SK-N-SH (cell line): ENCODE measurements around the gene ZAP70. TPM values are rescaled to one million over a fixed set of nuclear protein-coding genes. Genes with fewer than 3 reads are reported as not detected.

Source experiments
- CTCF ChIA-PET: fragments of 300-600, 350-600 bp; formaldehyde crosslinking; extraction: SDS; loops from one replicate; lab custom pipeline; 2021; lab: Yijun Ruan, JAX
- POLR2A ChIA-PET: fragments of 350-600 bp; sonication (Branson Sonifier 250); formaldehyde crosslinking; extraction: SDS; loops from one replicate; lab custom pipeline; 2020; ENCODE audit warnings: antibody characterized with exemption, inconsistent platforms; lab: Yijun Ruan, JAX
- DNase-seq: peaks from one replicate; pipeline ENCODE4 v3.0.0; 2012
- H2AFZ ChIP-seq: fragments of 200-600 bp; sonication (generic); 2 replicates; pipeline ENCODE4 v1.8.1; 2016; ENCODE audit warnings: antibody characterized with exemption, mild to moderate bottlenecking, low read depth
- H3F3A ChIP-seq: fragments of 200-600 bp; sonication (generic); replicated peaks from 2 replicates; pipeline ENCODE3; 2016; ENCODE audit warnings: antibody characterized with exemption, mild to moderate bottlenecking; ENCODE audit not compliant: insufficient read depth
- H3K27ac ChIP-seq, 2 experiments: fragments of 200-500 bp in 1 of 2; fragments of 200-600 bp in 1 of 2; sonication (Bioruptor generic) in 1 of 2; sonication (generic), shearing (Covaris generic) in 1 of 2; 2 replicates each; pipeline versions ENCODE4 v1.5.1 to v1.6.1; 2014 to 2016; ENCODE audit warnings: low read depth in 2 of 2, inconsistent platforms in 1 of 2, low read length in 1 of 2, mild to moderate bottlenecking in 1 of 2, mixed read lengths in 1 of 2
- H3K27me3 ChIP-seq: fragments of 200-600 bp; sonication (generic), shearing (Covaris generic); 2 replicates; pipeline ENCODE4 v1.6.1; 2016; ENCODE audit warnings: mixed run types; ENCODE audit not compliant: insufficient read depth
- H3K36me3 ChIP-seq, 2 experiments: fragments of 200-500 bp in 1 of 2; fragments of 200-600 bp in 1 of 2; sonication (Bioruptor generic) in 1 of 2; sonication (generic) in 1 of 2; replicated peaks in 1 of 2; 2 replicates each; pipeline versions ENCODE3 to v1.5.1; 2014 to 2016; ENCODE audit warnings: low read length in 1 of 2, mild to moderate bottlenecking in 1 of 2; ENCODE audit not compliant: insufficient read depth in 2 of 2, control insufficient read depth in 1 of 2
- H3K4me1 ChIP-seq, 2 experiments: fragments of 200-500 bp in 1 of 2; fragments of 200-600 bp in 1 of 2; sonication (Bioruptor generic) in 1 of 2; sonication (generic), shearing (Covaris generic) in 1 of 2; 2 replicates each; pipeline versions ENCODE4 v1.5.1 to v1.6.1; 2014 to 2016; ENCODE audit warnings: low read depth in 1 of 2, low read length in 1 of 2, mixed run types in 1 of 2; ENCODE audit not compliant: insufficient read depth in 2 of 2, control insufficient read depth in 1 of 2
- H3K4me2 ChIP-seq: fragments of 200-600 bp; sonication (generic), shearing (Covaris generic); 2 replicates; pipeline ENCODE4 v1.6.1; 2017; ENCODE audit warnings: mixed run types
- H3K4me3 ChIP-seq, 2 experiments: fragments of 200-500 bp in 1 of 2; fragments of 200-600 bp in 1 of 2; sonication (Bioruptor generic) in 1 of 2; sonication (generic), shearing (Covaris generic) in 1 of 2; 2 replicates each; pipeline versions ENCODE4 v1.5.1 to v1.8.1; 2014 to 2016; ENCODE audit warnings: low read depth in 2 of 2, inconsistent platforms in 1 of 2, low read length in 1 of 2, mild to moderate bottlenecking in 1 of 2, mixed read lengths in 1 of 2, moderate library complexity in 1 of 2
- H3K79me2 ChIP-seq: fragments of 200-600 bp; sonication (generic); 2 replicates; pipeline ENCODE4 v1.8.1; 2017; ENCODE audit warnings: mild to moderate bottlenecking; ENCODE audit not compliant: insufficient read depth
- H3K9ac ChIP-seq: fragments of 200-600 bp; sonication (generic); 2 replicates; pipeline ENCODE4 v1.6.1; 2017; ENCODE audit warnings: mixed run types
- H3K9me2 ChIP-seq: fragments of 200-600 bp; sonication (generic); 2 replicates; pipeline ENCODE4 v1.6.1; 2017; ENCODE audit warnings: mixed run types
- H3K9me3 ChIP-seq: fragments of 200-600 bp; sonication (generic); 2 replicates; pipeline ENCODE4 v1.6.1; 2017; ENCODE audit warnings: mixed run types, mild to moderate bottlenecking, moderate library complexity
- H4K20me1 ChIP-seq: fragments of 200-600 bp; sonication (generic); 2 replicates; pipeline ENCODE4 v1.6.1; 2017; ENCODE audit warnings: mild to moderate bottlenecking, mixed run types; ENCODE audit not compliant: insufficient read depth
- EP300 ChIP-seq, 2 experiments: IDR thresholded peaks; 2 replicates each; pipeline versions ENCODE4 v1.4.0 to v1.6.1; 2012; ENCODE audit warnings: borderline replicate concordance in 1 of 2, low read depth in 1 of 2, low read length in 1 of 2
- EZH2phosphoT487 ChIP-seq: fragments of 200-600 bp; sonication (generic); IDR thresholded peaks from 2 replicates; pipeline ENCODE4 v1.6.1; 2017; ENCODE audit warnings: low read depth, mixed run types, mild to moderate bottlenecking, antibody characterized with exemption, moderate library complexity, borderline replicate concordance
- FOXM1 ChIP-seq: IDR thresholded peaks from 2 replicates; pipeline ENCODE4 v1.4.0; 2012; ENCODE audit warnings: low read depth, mild to moderate bottlenecking
- GABPA ChIP-seq: IDR thresholded peaks from 2 replicates; pipeline ENCODE4 v1.4.0; 2012; ENCODE audit warnings: low read depth, mild to moderate bottlenecking
- GATA2 ChIP-seq: sonication (generic); formaldehyde crosslinking; IDR thresholded peaks from 2 replicates; pipeline ENCODE4 v1.5.0; 2020; ENCODE audit warnings: mild to moderate bottlenecking, missing genetic modification reagents
- IRF3 ChIP-seq: fragments of 150-350 bp; IDR thresholded peaks from 2 replicates; pipeline ENCODE4 v1.6.1; 2016; ENCODE audit warnings: mild to moderate bottlenecking, low read depth, low read length
- PBX3 ChIP-seq: IDR thresholded peaks from 2 replicates; pipeline ENCODE4; 2012
- POLR2AphosphoS5 ChIP-seq: IDR thresholded peaks from 2 replicates; pipeline ENCODE4 v1.6.1; 2012; ENCODE audit warnings: low read depth, low read length
- RXRA ChIP-seq: IDR thresholded peaks from 2 replicates; pipeline ENCODE4 v1.4.0; 2012; ENCODE audit warnings: low read depth, mild to moderate bottlenecking, borderline replicate concordance
- SIN3A ChIP-seq: IDR thresholded peaks from 2 replicates; pipeline ENCODE4 v1.6.1; 2012; ENCODE audit warnings: low read depth, mild to moderate bottlenecking, low read length, moderate library complexity, borderline replicate concordance
- SMC3 ChIP-seq: IDR thresholded peaks from 2 replicates; pipeline ENCODE4 v1.6.1; 2012; ENCODE audit warnings: low read depth, low read length, improper control_type of control experiment
- TAF1 ChIP-seq: IDR thresholded peaks from 2 replicates; pipeline ENCODE4 v1.6.1; 2012; ENCODE audit warnings: low read depth, mild to moderate bottlenecking, low read length, moderate library complexity, borderline replicate concordance
- TCF12 ChIP-seq: IDR thresholded peaks from 2 replicates; pipeline ENCODE4 v1.4.0; 2012
- USF1 ChIP-seq: IDR thresholded peaks from 2 replicates; pipeline ENCODE4 v1.4.0; 2012; ENCODE audit warnings: low read depth, borderline replicate concordance
- USF2 ChIP-seq: fragments of 150-350 bp; IDR thresholded peaks from 2 replicates; pipeline ENCODE4 v1.6.1; 2017; ENCODE audit warnings: antibody characterized with exemption, low read length, low read depth, borderline replicate concordance
- WGBS: methylation state at CpG from one replicate; pipeline ENCODE4 v1.1.6; 2017; ENCODE audit warnings: low lambda C conversion rate; 5-methylcytosine and 5-hydroxymethylcytosine counted together
- polyA plus RNA-seq, 3 experiments: library from polyadenylated mRNA; depleted of rRNA; stranded (reverse); fragments of >200 nt; gene quantifications; 2 replicates each; pipeline ENCODE4 v1.2.3, GENCODE V29; 2012

The ZAP70 gene
- polyA plus RNA-seq, 1 of the 3 experiments (the other 2 are of a cell fraction), result 0.05 TPM

GRCh38 chr2:97701186-97701585, 12.2 kb upstream of the ZAP70 start:
- H3K9me3 ChIP-seq, result no peaks in the 10 kb centered on the region
- no peak for DNase-seq
- no peak overlapping the region for H3K9ac ChIP-seq
- 72% methylated on average over 9 of the region's 13 CpGs for WGBS
- H4K20me1 ChIP-seq, result no peaks in the 10 kb centered on the region
- H3K27me3 ChIP-seq, result no peaks in the 10 kb centered on the region
- ChIA-PET POLR2A (no interaction called here), CTCF (interaction anchor here (1.6 to 6.4 kb wide), 5 partner anchors 25 to 685 kb away, joined by 5 to 163 read pairs (median 18); partner anchors contain the start of gene ANKRD36B)
- H3K27ac ChIP-seq, result no peak overlapping the region
- TF ChIP-seq FOXM1 (no peak), POLR2AphosphoS5 (no peak), EP300 (IDR thresholded peaks at IDR 0.05; ENCODE audit: borderline replicate concordance in 1 of 2, low read depth in 1 of 2, low read length in 1 of 2) (no peak), IRF3 (no peak), SIN3A (no peak), USF1 (no peak), USF2 (no peak), GATA2 (CRISPR knock-in tag) (no peak), SMC3 (no peak), EZH2phosphoT487 (no peak), TCF12 (no peak), PBX3 (no peak), GABPA (no peak), TAF1 (no peak), RXRA (no peak)
- H2AFZ ChIP-seq, result no peak overlapping the region
- no peaks in the 10 kb centered on the region for H3K9me2 ChIP-seq
- no peaks in the 10 kb centered on the region for H3K79me2 ChIP-seq
- H3F3A ChIP-seq, result no peaks in the 10 kb centered on the region
- no peak overlapping the region for H3K4me2 ChIP-seq
- H3K4me1 ChIP-seq, result no peaks in the 10 kb centered on the region; a peak in 1 of 4 replicates
- no peaks in the 10 kb centered on the region for H3K36me3 ChIP-seq
- no peak overlapping the region for H3K4me3 ChIP-seq
